H1 (cell line): ENCODE results near the gene TBX5. TPM values are rescaled to one million over a fixed set of nuclear protein-coding genes. Genes with fewer than 3 reads are reported as not detected.

Experiments used
- CTCF ChIA-PET: fragments of 300-600 bp; sonication (Branson Sonifier 250); formaldehyde crosslinking; loops from one replicate; lab custom pipeline; 2021; ENCODE audit not compliant: partially characterized antibody; lab: Charles Lee
- POLR2A ChIA-PET: fragments of 300-600 bp; sonication (Branson Sonifier 250); formaldehyde crosslinking; loops from one replicate; lab custom pipeline; 2021; ENCODE audit warnings: inconsistent platforms; ENCODE audit not compliant: partially characterized antibody; lab: Charles Lee
- DNase-seq, 2 experiments: peaks; one replicate each; pipeline versions ENCODE4 v3.0.0 to v3.0.0-alpha.2; 2010 to 2022; ENCODE audit warnings: low spot score in 2 of 2, low read depth in 1 of 2, mixed read lengths in 1 of 2
- FAIRE-seq: peaks from 2 replicates; lab custom pipeline; 2011; peaks lifted over from hg19 to GRCh38; lab: Jason Lieb, UNC
- H2AFZ ChIP-seq: 2 replicates; pipeline ENCODE4 v1.8.1; 2012; ENCODE audit warnings: low read length, inconsistent platforms
- H2AK5ac ChIP-seq: 2 replicates; pipeline ENCODE4 v1.6.1; 2013; ENCODE audit warnings: low read depth, low read length
- H2BK120ac ChIP-seq: replicated peaks from 2 replicates; pipeline ENCODE3; 2013; ENCODE audit warnings: low read depth, low read length, inconsistent platforms
- H2BK12ac ChIP-seq: 2 replicates; pipeline ENCODE4 v1.6.1; 2013; ENCODE audit warnings: low read depth, low read length
- H2BK15ac ChIP-seq: 2 replicates; pipeline ENCODE4 v1.6.1; 2013; ENCODE audit warnings: low read length
- H2BK20ac ChIP-seq: 2 replicates; pipeline ENCODE4 v1.6.1; 2013; ENCODE audit warnings: low read length
- H2BK5ac ChIP-seq: 2 replicates; pipeline ENCODE4 v1.6.1; 2013; ENCODE audit warnings: low read depth, low read length
- H3K14ac ChIP-seq: 2 replicates; pipeline ENCODE4 v1.6.1; 2013; ENCODE audit warnings: inconsistent platforms; ENCODE audit not compliant: insufficient read length
- H3K18ac ChIP-seq: 2 replicates; pipeline ENCODE4 v1.6.1; 2013; ENCODE audit warnings: low read length; ENCODE audit errors: extremely low read depth
- H3K23ac ChIP-seq: 2 replicates; pipeline ENCODE4 v1.6.1; 2013; ENCODE audit warnings: inconsistent platforms; ENCODE audit not compliant: insufficient read length
- H3K23me2 ChIP-seq: 2 replicates; pipeline ENCODE4 v1.6.1; 2013; ENCODE audit warnings: low read depth, low read length
- H3K27ac ChIP-seq: 2 replicates; pipeline ENCODE4 v1.6.1; 2011; ENCODE audit warnings: low read depth, low read length, inconsistent platforms
- H3K27me3 ChIP-seq, 4 experiments: replicated peaks in 1 of 4; 1 replicate in 1 of 4; 2 replicates in 3 of 4; pipeline versions ENCODE4 v1.6.1 to v1.8.1; 2011 to 2013; ENCODE audit warnings: low read length in 3 of 4, mild to moderate bottlenecking in 3 of 4, inconsistent platforms in 2 of 4, mixed read lengths in 2 of 4, moderate library complexity in 1 of 4; ENCODE audit not compliant: control insufficient read depth in 3 of 4, insufficient read depth in 3 of 4; ENCODE audit errors: extremely low read depth in 1 of 4
- H3K36me3 ChIP-seq, 4 experiments: 2 replicates each; pipeline versions ENCODE4 v1.6.1 to v1.8.1; 2011 to 2013; ENCODE audit warnings: mild to moderate bottlenecking in 4 of 4, low read length in 3 of 4, moderate library complexity in 2 of 4, control low read depth in 1 of 4, inconsistent platforms in 1 of 4; ENCODE audit not compliant: insufficient read depth in 4 of 4, control insufficient read depth in 2 of 4
- H3K4ac ChIP-seq: replicated peaks from 2 replicates; pipeline ENCODE3; 2013; ENCODE audit warnings: low read length, low read depth, mixed read lengths, inconsistent platforms; ENCODE audit not compliant: insufficient read length
- H3K4me1 ChIP-seq, 4 experiments: replicated peaks in 1 of 4; 1 replicate in 1 of 4; 2 replicates in 3 of 4; pipeline versions ENCODE4 v1.6.1 to v1.8.1; 2011 to 2013; ENCODE audit warnings: low read length in 3 of 4, inconsistent platforms in 2 of 4, mixed read lengths in 1 of 4; ENCODE audit not compliant: insufficient read depth in 4 of 4, control insufficient read depth in 3 of 4
- H3K4me2 ChIP-seq, 2 experiments: 2 replicates each; pipeline versions ENCODE4 v1.6.1 to v1.8.1; 2011 to 2013; ENCODE audit warnings: low read depth in 2 of 2, low read length in 2 of 2, control low read depth in 1 of 2, inconsistent platforms in 1 of 2, mild to moderate bottlenecking in 1 of 2; ENCODE audit not compliant: insufficient read depth in 1 of 2
- H3K4me3 ChIP-seq, 4 experiments: fragments of 200-600, 300-600 bp in 1 of 4; sonication (generic), shearing (Covaris generic), sonication (Bioruptor Twin) in 1 of 4; 2 replicates each; pipeline versions ENCODE4 v1.5.1 to v1.8.1; 2011 to 2016; ENCODE audit warnings: low read length in 4 of 4, low read depth in 3 of 4, control low read depth in 2 of 4, inconsistent platforms in 2 of 4, mild to moderate bottlenecking in 2 of 4, mixed read lengths in 1 of 4, moderate library complexity in 1 of 4; ENCODE audit not compliant: insufficient read depth in 2 of 4; ENCODE audit errors: extremely low read depth in 1 of 4
- H3K56ac ChIP-seq: replicated peaks from 2 replicates; pipeline ENCODE3; 2013; ENCODE audit warnings: low read depth, mild to moderate bottlenecking, mixed read lengths, low read length, inconsistent platforms; ENCODE audit not compliant: insufficient read length
- H3K79me1 ChIP-seq: 2 replicates; pipeline ENCODE4 v1.6.1; 2013; ENCODE audit warnings: low read depth, low read length, control low read depth
- H3K79me2 ChIP-seq, 2 experiments: 2 replicates each; pipeline versions ENCODE4 v1.6.1 to v1.8.1; 2012 to 2013; ENCODE audit warnings: low read length in 2 of 2, mild to moderate bottlenecking in 2 of 2, inconsistent platforms in 1 of 2; ENCODE audit not compliant: insufficient read depth in 2 of 2, control insufficient read depth in 1 of 2
- H3K9ac ChIP-seq, 4 experiments: replicated peaks in 1 of 4; 1 replicate in 1 of 4; 2 replicates in 3 of 4; pipeline versions ENCODE4 v1.6.1 to v1.8.1; 2011 to 2013; ENCODE audit warnings: low read depth in 3 of 4, low read length in 3 of 4, control low read depth in 2 of 4, mild to moderate bottlenecking in 2 of 4, moderate library complexity in 2 of 4, inconsistent platforms in 1 of 4; ENCODE audit errors: extremely low read depth in 1 of 4
- H3K9me3 ChIP-seq, 2 experiments: 2 replicates each; pipeline versions ENCODE4 v1.6.1 to v1.8.1; 2012 to 2013; ENCODE audit warnings: mild to moderate bottlenecking in 2 of 2, moderate library complexity in 2 of 2, control low read depth in 1 of 2, inconsistent platforms in 1 of 2, low read depth in 1 of 2, low read length in 1 of 2, mixed read lengths in 1 of 2; ENCODE audit not compliant: insufficient read depth in 2 of 2
- H4K20me1 ChIP-seq, 2 experiments: replicated peaks in 1 of 2; 2 replicates each; pipeline versions ENCODE3 to v1.8.1; 2011 to 2013; ENCODE audit warnings: inconsistent platforms in 2 of 2, low read length in 2 of 2, mild to moderate bottlenecking in 1 of 2; ENCODE audit not compliant: insufficient read depth in 2 of 2, control insufficient read depth in 1 of 2
- H4K5ac ChIP-seq: 2 replicates; pipeline ENCODE4 v1.6.1; 2013; ENCODE audit warnings: low read length, low read depth, mixed read lengths, inconsistent platforms; ENCODE audit not compliant: insufficient read length
- H4K8ac ChIP-seq: 2 replicates; pipeline ENCODE4 v1.8.0; 2013; ENCODE audit warnings: mild to moderate bottlenecking, moderate library complexity, low read length, inconsistent platforms; ENCODE audit not compliant: insufficient read depth; ENCODE audit errors: extremely low read depth
- H4K91ac ChIP-seq: replicated peaks from 2 replicates; pipeline ENCODE3; 2013; ENCODE audit warnings: low read length, mixed read lengths, inconsistent platforms; ENCODE audit not compliant: insufficient read length
- KDM1A ChIP-seq: fragments of 200-600, 300-600 bp; sonication (generic); IDR thresholded peaks from 2 replicates; pipeline ENCODE4 v1.7.1; 2016; ENCODE audit warnings: mild to moderate bottlenecking, low read length, borderline replicate concordance
- TEAD4 ChIP-seq: IDR thresholded peaks from 2 replicates; pipeline ENCODE4 v1.6.1; 2012; ENCODE audit warnings: low read depth, low read length, inconsistent platforms, mixed read lengths
- WGBS, 2 experiments: shearing (Covaris generic) in 1 of 2; methylation state at CpG; one replicate each; pipeline versions ENCODE4 v1.1.6 to v1.1.7; 2013 to 2015; ENCODE audit warnings: low lambda C conversion rate in 2 of 2, mixed read lengths in 2 of 2, inconsistent platforms in 1 of 2, low coverage in 1 of 2, missing lambda C conversion rate in 1 of 2; ENCODE audit not compliant: insufficient replicate concordance in 2 of 2, insufficient coverage in 1 of 2, insufficient read length in 1 of 2; ENCODE audit errors: extremely low coverage in 1 of 2, missing lambda C conversion rate in 1 of 2; 5-methylcytosine and 5-hydroxymethylcytosine counted together
- polyA plus RNA-seq, 7 experiments: library from polyadenylated mRNA; depleted of rRNA in 3 of 7; stranded (reverse) in 5 of 7; unstranded in 2 of 7; fragments of >200 nt in 5 of 7; fragments of 200-250 nt in 2 of 7; gene quantifications; 1 replicate in 5 of 7; 2 replicates in 1 of 7; 4 replicates in 1 of 7; pipeline versions ENCODE4 v1.2.1 to v1.2.3, GENCODE V29; 2011 to 2013; ENCODE audit warnings: missing spikeins in 2 of 7, mixed read lengths in 2 of 7
- total RNA-seq: library from RNA; stranded (reverse); fragmentation: NEBNext Ultra II Directional; extraction: Animal tissue kit (Norgen Biotek cat#: 25700); gene quantifications from 2 replicates; pipeline ENCODE4 v1.2.1, GENCODE V29; 2021

Gene TBX5
- total and polyA plus RNA-seq, 2 of the 8 experiments (the other 6 are each of a cell fraction or from before 2014, with no cell fraction given) = 0.05 TPM; not detected in 1

- Histone ChIP-seq H4K5ac (no peak overlapping the region), H4K91ac (no peak overlapping the region), H2AFZ (no peak overlapping the region), H3K18ac (no peak overlapping the region), H3K4ac (no peak overlapping the region), H3K14ac (no peak overlapping the region), H2BK20ac (no peak overlapping the region), H3K27me3 (peaks cover 59 to 78% (median 73%) of the 10 kb centered on the region in 4 experiments), H3K4me3 (no peak overlapping the region), H3K9me3 (no peaks in the 10 kb centered on the region), H2AK5ac (no peak overlapping the region), H3K79me1 (no peaks in the 10 kb centered on the region), H2BK120ac (no peak overlapping the region), H4K8ac (no peak overlapping the region), H3K9ac (no peak overlapping the region), H3K23ac (no peak overlapping the region), H3K36me3 (no peaks in the 10 kb centered on the region; a peak in 1 of 8 replicates), H3K4me1 (peaks cover 2 to 11% (median 4%) of the 10 kb centered on the region in 4 experiments; a peak in 4 of 7 replicates), H2BK15ac (no peak overlapping the region), H4K20me1 (peaks cover 13 to 21% of the 10 kb centered on the region in 2 experiments), H3K4me2 (no peak overlapping the region), H3K56ac (no peak overlapping the region), H2BK5ac (no peak overlapping the region; the same call in 1 of the 2 replicates), H3K27ac (no peak overlapping the region), H2BK12ac (no peak overlapping the region), H3K23me2 (peaks cover 4% of the 10 kb centered on the region; the same call in 1 of the 2 replicates), H3K79me2 (no peaks in the 10 kb centered on the region)
- TF ChIP-seq TEAD4 (no peak), KDM1A (no peak)
- ChIA-PET POLR2A (no interaction called here), CTCF (interaction anchor here (1.5 kb wide), 1 partner anchor 60 kb away, joined by 5 read pairs; no protein-coding TSS in a partner anchor)
- FAIRE-seq (no peak), DNase-seq (no peak)
- 70% methylated on average over 4 of the region's 4 CpGs; no CpG with 5 or more reads in 1 of the 2 experiments for WGBS, 2 experiments
Measured at GRCh38 chr12:114416028-114416427, 10.1 kb upstream of the TBX5 start.
